ENCODE results near the gene PRKAG3.
"Not testable (repeated sequence)": the region's sequence is repeated elsewhere in the genome, so short reads cannot be mapped to it uniquely, and the experiment has no call there.

PRKAG3 gene

GRCh38 chr2:218785103-218785502, 46.5 kb downstream of the PRKAG3 start:
- in situ Hi-C loops (cut with MboI; ENCODE audit: low sequenced_read_pairs), result no loop called here

DNA sequence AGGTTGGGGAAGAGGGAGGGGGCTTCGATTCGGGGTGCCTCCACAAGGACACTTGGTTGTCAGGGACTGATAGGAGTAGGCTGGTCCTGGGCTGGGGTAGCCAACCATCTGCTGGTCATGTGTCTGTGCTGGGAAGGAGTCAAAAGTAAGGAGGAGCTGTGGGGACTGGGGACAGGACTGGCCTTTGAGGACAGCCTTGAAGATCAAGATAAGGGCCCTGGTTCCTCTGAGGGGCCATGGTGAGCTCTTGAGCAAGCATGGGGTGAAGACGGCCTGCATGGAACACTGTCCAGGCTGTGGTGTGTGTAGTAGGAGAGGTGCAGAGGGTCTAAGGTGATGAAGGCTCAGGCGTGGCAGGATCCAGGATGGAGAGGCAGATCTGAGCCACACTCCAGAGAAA, 47.9 kb downstream of the PRKAG3 start:
- in situ Hi-C loops (cut with MboI; ENCODE audit: low sequenced_read_pairs), result no loop called here

DNA sequence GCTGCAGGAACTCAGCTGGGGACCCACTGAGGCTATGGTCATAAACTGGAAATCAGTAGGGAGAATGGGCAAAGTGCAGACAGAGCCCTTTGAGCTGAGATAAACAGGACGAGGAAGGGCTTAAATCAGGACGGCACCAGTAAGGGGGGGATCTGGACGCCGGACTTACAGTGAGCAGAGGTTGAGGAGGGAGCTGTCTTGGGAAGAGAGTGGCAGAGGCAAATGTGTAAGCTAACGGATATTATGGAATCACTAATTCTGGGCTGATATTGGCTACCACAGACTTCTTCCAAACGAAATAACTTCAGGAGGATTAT, 49.1 kb downstream of the PRKAG3 start:
- in situ Hi-C loops (cut with MboI; ENCODE audit: low sequenced_read_pairs), result no loop called here

DNA sequence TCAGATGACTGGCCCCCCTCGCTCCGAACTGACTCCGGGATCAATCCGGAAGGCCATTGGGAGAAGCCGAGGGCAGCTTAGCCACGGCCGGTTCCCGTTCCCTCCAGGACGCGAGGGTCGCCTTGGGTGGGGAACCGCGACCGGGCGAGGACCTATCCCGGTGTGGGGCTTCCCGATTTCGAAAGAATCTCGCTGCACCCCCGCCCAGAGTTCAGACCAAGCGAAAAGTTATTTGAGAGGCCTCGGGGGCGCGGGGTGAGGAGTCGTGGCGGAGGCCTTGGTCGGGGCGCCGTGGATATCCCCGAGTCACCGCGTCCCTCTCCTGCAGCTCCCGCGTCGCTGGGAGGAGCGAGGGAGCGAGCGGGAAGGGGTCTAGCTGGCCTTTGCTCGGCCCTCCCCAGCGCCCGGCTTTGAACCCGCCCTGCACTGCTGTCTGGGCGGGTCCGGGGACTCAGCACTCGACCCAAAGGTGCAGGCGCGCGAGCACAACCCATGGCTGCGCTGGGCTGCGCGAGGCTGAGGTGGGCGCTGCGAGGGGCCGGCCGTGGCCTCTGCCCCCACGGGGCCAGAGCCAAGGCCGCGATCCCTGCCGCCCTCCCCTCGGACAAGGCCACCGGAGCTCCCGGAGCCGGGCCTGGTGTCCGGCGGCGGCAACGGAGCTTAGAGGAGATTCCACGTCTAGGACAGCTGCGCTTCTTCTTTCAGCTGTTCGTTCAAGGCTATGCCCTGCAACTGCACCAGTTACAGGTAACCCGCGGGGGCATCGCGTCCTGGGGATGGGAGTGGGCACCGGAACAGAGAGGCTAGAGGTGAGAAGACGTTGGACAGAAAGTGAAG, 49.7 kb downstream of the PRKAG3 start, which contains the start of gene CYP27A1:
Gene CYP27A1 (plus strand): TSS at position 457 of the 837 bp plus-strand sequence. CDS start 36 bp downstream, at position 493.
- in situ Hi-C loops (cut with MboI; ENCODE audit: low sequenced_read_pairs), result no loop called here

- in situ Hi-C loops (cut with MboI; ENCODE audit: low sequenced_read_pairs), result no loop called here
Observed at GRCh38 chr2:218780851-218781690, 50.5 kb downstream of the PRKAG3 start.

DNA sequence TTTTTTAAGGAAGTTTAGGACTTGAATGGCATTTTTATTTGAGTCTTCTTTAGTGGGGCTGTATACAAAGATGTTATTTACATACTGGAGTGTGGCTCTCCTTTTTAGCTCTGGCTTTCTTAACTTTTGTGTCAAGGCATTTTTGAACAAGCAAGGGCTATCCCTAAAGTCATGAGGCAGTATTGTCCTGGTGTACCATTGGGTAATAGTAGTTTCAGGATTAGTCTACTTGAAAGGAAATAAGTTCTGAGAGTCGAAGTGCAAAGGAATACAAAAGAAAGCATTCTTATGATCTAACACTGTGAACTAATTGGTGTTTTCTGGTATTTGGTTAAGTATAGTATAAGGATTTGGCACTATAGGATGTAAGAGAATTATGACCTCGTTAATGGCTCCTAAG, 51.6 kb downstream of the PRKAG3 start:
- in situ Hi-C loops (cut with MboI; ENCODE audit: low sequenced_read_pairs), result no loop called here

GRCh38 chr2:218777276-218777990, 54.2 kb downstream of the PRKAG3 start:
- in situ Hi-C loops (cut with MboI; ENCODE audit: low sequenced_read_pairs), result no loop called here

DNA sequence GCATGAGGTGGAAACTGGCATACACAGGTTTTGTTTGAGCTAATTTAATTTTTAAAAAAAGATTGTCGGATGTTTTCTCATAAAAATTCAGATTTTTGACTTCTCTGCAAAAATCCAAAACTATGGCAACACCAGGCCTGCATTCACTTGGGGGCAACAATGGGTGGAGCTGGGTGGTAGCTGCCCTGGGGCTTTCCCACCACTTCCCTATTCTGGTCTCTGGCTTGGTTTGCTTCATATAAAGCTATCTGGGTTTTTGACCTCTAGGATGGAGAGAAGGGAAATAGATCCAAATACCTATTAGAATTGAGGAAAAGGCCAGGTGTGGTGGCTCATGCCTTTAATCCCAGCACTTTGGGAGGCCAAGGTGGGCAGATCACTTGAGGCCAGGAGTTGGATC, 55.1 kb downstream of the PRKAG3 start:
- in situ Hi-C loops (cut with MboI; ENCODE audit: low sequenced_read_pairs), result no loop called here

- in situ Hi-C loops (cut with MboI; ENCODE audit: low sequenced_read_pairs), result no loop called here
Observed at GRCh38 chr2:218773881-218774280, 57.7 kb downstream of the PRKAG3 start.

DNA sequence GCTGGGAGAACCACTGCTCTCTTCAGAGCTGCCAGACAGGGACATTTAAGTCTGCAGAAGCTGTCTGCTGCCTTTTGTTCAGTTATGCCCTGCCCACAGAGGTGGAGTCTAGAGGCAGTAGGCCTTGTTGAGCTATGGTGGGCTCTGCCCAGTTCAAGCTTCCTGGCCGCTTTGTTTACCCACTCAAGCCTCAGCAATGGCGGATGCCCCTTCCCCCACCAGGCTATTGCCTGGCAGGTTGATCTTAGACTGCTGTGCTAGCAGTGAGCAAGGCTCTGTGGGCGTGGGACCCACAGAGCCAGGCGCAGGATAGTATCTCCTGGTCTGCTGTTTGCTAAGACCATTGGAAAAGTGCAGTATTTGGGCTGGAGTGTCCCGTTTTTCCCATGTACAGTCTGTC, 58.8 kb downstream of the PRKAG3 start:
- in situ Hi-C loops (cut with MboI; ENCODE audit: low sequenced_read_pairs), result not testable (repeated sequence)

All from HL-60/S4 treated with phorbol 12-myristate 13-acetate at 8.2 ng/mL for 4 days and 3 days (cell line).